HG03108 (cell line): Measurements from ENCODE around the gene SBNO2.

ENCODE experiments used
- ATAC-seq: cut with Tn5 transposase; IDR thresholded peaks from one replicate; pipeline ENCODE4 v1.9.1; 2021; ENCODE audit warnings: moderate library complexity; ENCODE audit not compliant: unreplicated experiment

SBNO2 gene

DNA sequence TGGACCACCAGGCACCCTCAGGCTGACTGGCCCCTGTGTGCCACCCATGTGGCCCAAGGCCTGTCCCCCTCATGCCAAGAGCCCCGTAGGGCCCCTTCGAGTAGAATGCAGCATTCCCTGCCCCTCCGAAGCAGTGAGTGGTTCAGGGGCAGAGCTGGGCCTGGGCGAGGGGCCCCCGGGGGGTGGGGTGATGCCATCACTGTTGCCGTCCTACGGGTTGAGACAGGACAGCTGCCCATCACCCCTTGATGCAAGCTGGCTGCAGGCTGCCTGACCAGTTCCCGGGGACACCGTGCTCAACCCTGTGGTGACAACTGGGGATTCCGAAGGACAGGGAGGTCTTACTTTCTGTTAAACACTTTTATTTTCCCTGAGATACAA, 4.7 kb downstream of the SBNO2 start:
- ATAC-seq = no peak

DNA sequence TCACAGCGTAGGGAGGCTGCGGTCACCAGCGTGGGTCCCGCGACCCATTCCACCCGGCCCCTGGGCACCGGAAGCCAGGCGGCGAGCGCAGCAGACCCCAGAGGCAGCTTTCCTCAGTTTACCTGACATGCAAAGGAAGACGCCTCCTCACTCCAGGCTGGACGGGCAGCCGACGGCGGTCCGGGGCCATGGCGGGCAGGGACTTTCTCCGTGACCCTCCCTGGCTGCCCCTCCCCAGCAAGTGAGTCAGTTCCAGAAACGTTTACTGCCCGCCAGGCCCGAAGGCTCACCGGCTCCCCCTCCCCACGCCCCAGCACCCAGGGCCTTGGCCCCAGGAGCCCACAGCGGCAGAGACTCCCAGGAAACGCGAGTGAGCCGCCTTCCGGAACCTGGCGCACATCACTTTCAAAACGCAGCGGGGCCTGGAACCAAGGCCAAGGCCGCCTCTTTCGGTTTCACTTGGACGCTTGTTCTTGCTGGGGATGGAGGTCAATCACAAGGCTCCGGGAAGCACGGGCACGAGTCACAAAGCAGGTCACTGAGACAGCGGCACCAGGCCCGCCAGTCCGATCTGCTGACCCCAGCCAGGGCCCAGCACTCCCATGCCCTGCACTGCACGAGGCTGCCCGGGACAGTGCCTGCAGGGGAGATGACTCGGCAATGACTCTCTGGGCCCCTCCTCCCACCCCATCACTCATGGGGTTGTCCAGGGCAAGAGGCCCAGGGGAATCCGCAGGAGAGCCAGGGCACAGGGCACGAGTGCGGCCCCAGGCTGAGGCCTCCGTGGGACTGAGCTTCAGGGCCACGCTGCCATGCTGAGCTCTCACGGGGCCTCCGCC, 5.3 kb downstream of the SBNO2 start:
- ATAC-seq = no peak

DNA sequence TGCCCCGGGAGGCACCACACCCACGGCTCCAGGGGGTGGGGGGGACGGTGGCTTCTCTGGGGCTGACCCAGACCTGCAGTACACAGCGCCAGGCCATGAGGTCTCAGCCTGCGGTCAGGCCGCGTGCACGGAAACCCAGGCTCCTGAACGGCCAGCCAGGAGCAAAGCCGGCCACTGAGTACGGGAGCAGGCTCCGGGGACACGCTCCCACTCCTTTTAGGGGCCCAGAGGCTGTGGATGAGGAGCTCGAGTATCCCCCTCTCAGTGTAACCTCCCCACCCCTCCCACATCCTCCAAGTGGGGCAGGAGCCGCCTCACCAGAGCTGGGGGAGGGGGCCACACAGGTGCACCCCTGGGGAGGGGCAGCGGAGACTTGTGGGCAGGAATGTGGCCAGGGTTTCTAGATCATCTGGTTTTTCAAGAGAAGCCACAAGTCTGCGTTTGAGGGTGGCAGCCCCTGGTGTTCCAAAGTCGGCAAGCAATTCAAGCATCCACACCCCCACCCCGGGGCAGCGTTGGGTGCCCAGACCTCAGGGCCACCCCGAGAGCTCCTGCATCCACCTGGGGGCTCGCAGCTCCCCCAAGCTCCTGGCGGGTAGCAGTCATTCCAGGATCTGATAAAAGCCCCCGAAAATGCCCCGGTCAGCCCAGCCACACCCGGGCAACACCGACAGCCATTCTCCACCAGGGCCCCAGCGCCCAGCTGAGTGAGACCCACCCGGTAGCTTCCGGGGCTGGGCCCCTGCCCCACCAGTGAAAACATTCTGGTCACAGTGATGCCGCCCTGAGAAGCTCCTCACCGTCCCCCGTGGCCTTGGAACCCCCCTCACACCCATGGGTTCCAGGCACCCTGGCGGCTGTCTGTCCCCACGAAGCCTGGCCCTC, 6.1 kb downstream of the SBNO2 start:
- ATAC-seq = no peak

DNA sequence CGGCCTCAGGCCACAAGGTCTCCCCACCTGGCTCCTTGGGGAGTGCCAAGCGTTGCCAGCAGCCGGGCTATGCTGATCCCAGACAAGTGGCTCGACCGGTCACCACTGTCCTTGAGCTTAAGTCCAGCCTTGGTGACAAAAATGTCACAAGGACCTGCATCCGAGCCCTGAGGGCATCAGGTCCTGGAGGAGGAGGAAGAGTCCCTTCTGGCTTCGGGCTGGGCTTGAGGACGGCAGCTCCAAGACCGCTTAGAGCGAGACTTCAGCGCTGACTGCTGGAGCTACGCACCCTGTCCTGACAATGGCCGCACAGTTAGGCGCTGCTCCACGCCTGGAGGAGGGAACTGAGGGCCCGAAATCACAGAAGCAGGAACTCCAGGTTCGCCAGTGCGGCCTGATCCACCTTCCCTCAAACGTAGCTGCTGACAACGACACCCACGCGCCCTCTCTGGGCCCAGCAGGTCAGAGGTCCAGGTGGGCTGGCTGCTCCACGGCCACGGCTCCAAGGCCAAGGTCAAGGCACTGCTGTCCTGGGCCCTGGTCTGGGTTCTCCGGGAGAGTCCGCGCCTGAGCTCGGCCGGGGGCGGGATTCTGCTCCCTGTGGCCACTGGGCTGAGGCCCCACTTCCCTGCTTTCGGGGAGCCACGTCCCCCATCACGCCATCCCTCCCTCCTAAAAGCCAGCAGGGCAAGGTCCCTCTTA, 7.0 kb downstream of the SBNO2 start:
- no peak for ATAC-seq

- no peak for ATAC-seq
These were observed 9.2 kb downstream of the SBNO2 start for GRCh38 chr19:1164684-1165531.

DNA sequence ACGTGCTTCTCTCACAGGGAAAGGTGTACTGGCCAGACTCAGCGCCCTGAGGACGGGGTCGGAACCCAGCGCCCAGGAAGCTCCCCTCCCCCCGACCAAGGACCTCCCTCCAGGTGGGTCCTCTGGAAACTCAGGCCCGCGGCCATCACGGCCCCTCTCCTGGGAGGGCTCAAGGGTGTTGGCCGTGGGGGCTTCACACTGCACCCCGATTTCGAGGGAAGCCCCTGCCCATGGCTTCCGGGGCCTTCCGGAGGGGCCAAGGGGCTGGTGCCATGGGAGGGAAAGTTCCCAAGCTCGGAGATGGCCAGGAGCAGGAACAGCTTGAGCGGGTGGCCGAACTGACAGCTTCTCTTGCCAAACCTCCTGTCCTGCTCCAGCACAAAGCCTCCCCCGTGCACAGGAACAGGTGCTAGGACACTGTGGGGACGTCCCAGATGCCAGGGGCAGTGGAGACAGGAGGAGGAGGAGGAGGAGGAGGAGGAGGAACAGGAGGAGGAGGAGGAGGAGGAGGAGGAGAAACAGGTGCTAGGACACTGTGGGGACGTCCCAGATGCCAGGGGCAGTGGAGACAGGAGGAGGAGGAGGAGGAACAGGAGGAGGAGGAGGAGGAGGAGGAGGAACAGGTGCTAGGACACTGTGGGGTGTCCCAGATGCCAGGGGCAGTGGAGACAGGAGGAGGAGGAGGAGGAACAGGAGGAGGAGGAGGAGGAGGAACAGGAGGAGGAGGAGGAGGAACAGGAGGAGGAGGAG, 10.0 kb downstream of the SBNO2 start:
- no peak for ATAC-seq

- no peak for ATAC-seq
These were observed 10.7 kb downstream of the SBNO2 start for GRCh38 chr19:1163283-1163933.

DNA sequence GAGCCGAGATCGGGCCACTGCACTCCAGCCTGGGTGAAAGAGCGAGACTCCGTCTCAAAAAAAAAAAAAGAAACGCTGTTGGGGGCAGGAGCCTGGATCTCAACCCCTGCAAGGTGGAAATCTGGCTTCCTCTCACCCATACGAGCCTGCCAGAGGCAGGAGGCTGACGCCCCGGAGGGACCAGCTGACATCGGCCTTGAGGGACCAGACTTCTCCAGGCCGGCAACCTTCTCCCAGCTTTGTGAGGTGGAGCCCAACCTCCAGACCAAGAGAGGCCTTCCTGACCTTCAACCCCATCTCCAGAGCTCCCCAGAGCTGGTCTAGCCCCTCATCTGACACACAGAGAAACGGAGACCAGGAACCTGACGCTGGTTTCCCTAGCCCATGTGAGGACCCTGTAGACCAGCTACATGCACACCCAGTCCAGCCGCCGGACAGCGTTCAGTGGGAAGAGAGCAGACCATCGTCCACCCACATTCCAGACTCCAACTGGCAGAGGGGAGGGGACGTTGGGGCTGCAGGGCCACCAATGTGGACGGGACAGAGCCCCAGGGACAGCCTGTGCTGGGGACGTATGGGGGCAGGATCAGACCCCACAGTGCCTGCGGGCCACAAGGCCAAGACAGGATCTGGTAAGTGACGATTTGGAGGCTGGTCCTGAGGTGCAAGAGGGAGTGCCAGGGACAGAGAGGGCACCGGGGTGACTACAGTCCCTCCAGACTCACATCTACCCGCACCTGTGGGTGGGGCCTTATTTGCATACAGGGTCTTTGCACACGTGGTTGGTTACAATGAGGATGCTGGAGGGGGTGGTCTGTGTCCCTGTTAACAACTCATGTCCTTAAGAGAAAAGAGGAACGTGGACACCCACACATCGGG, 11.4 kb downstream of the SBNO2 start:
- no peak for ATAC-seq

DNA sequence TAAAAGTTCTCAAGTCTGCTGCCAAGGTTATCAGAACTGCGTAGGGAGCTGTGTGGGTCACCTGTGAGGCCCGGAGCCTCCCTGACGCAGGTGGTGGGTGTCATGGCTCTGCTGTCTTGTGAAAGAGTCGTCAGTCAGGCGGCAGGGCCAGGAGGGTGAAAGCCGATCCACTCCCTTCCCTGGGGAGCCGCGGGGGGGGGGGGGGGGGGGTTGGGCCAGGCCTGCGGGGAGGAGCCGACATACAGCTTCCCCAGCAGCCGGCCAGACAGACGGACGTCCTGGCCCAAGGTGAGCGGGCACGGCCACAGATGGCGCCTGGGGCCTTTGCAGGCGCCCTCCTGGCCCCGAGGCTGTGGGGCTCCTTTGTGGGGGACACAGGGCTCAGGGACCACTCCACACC, 12.4 kb downstream of the SBNO2 start:
- ATAC-seq = no peak

- ATAC-seq = no peak
These were observed 14.0 kb downstream of the SBNO2 start for GRCh38 chr19:1159864-1160595.

GRCh38 chr19:1158885-1159448, 15.1 kb downstream of the SBNO2 start:
- no peak for ATAC-seq

DNA sequence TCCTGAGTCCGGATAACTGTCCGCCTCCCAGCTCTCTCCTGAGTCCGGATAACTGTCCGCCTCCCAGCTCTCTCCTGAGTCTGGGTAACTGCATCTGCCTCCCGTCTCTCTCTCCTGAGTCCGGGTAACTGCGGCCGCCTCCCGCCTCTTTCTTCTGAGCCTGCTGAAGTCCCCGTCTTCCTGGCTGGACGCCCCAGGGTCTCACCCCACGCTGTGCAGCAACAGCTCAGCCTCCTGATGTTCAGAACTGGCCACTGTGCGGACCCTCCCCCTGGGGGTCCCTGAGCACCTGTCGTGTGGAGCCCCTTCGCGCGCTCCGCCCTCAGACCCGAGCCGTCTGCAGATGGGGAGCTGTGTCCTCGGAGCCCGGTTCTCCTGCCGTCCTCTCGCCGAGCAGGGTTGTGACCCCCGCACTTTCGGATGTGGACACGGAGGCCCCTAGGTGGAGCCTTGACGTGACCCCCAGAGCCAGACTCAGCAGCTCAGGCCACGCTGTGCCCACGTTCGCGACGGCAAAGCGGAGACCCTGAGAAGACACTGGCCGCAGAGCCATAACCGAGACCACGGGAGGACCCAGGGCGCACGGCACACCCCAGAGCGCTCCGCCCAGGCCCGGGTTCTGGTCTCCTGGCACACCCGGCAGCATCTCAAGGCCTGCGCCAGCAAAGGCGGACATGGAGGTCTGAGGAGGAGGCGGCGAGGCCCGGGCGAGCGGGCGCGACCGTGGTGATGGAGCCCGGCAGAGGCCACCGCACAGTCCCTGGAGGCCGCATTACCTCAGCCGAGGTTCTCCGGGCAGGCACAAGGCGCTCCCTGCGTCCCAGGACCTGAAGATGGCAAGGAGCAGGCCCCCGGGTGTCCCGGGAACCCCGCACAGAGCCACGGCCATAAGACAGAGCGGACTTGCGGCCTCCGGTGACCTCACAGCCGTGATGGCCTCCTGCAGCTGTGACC, 15.9 kb downstream of the SBNO2 start:
- no peak for ATAC-seq

DNA sequence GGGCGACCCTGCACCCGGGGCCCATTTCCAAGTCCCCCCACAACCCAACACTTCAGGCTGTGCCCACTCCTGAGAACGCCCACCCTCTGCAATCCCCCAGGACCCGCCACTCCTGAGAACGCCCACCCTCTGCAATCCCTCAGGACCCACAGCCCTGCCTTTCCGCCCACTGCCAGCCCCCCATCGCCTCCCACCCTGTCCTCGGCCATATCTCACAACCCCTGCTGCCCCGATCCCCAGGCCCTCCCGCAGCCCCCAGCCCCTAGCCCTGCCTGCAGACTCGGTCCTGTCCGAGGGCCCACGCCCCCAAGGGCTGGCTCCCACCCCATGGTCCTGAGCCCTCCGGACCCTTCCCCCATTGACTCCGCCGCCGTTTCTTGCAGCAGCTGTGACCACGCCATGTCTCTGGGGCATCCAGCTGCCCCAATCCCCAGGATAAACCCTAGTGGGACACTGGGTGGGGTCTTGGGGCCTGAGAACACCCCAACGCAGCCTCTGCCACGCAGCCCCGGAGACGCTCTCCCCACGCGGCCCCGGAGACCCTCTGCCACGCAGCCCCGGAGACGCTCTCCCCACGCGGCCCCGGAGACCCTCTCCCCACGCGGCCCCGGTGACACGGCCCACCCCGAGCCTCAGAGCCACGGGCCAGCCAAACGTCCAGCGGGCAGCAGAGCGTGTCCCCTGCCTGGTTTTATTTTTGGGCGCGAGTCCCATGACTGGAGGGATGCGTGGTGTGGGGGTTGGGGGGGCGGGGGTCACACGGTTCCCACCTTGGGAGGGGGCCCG, 17.0 kb downstream of the SBNO2 start:
- no peak for ATAC-seq

- ATAC-seq = no peak
These were observed 17.7 kb downstream of the SBNO2 start for GRCh38 chr19:1156305-1156801.
